Retinal pigment epithelial cell (primary cell): Measurements from ENCODE around the gene EEF1AKMT2.

Source experiments
- DNase-seq: peaks from one replicate; pipeline ENCODE4 v3.0.0-alpha.2; 2010; ENCODE audit warnings: low read depth
- H3K4me3 ChIP-seq: 2 replicates; pipeline ENCODE4 v1.5.1; 2011; ENCODE audit warnings: mild to moderate bottlenecking, low read length, control low read depth, moderate library complexity
- CTCF ChIP-seq: conservative IDR thresholded peaks from 2 replicates; pipeline ENCODE4 v1.5.1; 2011; ENCODE audit warnings: low read depth, low read length, control low read depth, inconsistent platforms

Gene EEF1AKMT2

DNA sequence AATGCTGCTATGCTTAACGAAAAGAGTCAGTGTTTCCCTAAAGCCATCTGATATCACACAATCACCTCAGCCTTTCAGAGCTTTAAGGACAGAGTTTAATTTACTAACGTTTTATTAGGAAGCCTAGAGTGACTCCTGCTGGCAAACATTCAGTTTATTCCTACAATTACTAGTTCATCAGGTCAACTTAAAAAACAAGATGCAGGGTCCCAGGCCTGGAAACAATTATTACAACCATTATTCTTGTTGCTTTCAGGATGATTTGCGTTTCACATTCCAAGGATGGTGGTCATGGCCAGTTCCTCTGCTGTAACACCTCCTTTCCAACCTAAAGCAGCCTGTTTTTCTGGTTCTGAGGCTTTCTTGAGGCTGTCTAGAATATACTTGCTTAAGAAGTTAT, 46.0 kb downstream of the EEF1AKMT2 start:
- TF ChIP-seq CTCF, result peak; percentile 50
- no peak overlapping the region for H3K4me3 ChIP-seq
- DNase-seq, result no peak

GRCh38 chr10:124745252-124745651, 46.4 kb downstream of the EEF1AKMT2 start:
- no peak for TF ChIP-seq CTCF
- no peak overlapping the region for H3K4me3 ChIP-seq

GRCh38 chr10:124744102-124745050, 47.3 kb downstream of the EEF1AKMT2 start, which contains the start of gene FAM53B:
Gene FAM53B, minus strand, starts transcription at chr10:124744378. Its CDS starts 37,665 bp downstream, at chr10:124706713.
- H3K4me3 ChIP-seq, result peak within 1 kb of the TSS; percentile 74
- DNase-seq, result no peak
- TF ChIP-seq CTCF, result no peak

More at GRCh38 chr10:124745252-124745651, 46.4 kb downstream of the EEF1AKMT2 start:
- no peak for DNase-seq

- DNase-seq, result no peak
- peak overlapping the region; percentile 74 for H3K4me3 ChIP-seq
- TF ChIP-seq CTCF, result no peak
Observed at GRCh38 chr10:124743191-124744101, 48.2 kb downstream of the EEF1AKMT2 start.

DNA sequence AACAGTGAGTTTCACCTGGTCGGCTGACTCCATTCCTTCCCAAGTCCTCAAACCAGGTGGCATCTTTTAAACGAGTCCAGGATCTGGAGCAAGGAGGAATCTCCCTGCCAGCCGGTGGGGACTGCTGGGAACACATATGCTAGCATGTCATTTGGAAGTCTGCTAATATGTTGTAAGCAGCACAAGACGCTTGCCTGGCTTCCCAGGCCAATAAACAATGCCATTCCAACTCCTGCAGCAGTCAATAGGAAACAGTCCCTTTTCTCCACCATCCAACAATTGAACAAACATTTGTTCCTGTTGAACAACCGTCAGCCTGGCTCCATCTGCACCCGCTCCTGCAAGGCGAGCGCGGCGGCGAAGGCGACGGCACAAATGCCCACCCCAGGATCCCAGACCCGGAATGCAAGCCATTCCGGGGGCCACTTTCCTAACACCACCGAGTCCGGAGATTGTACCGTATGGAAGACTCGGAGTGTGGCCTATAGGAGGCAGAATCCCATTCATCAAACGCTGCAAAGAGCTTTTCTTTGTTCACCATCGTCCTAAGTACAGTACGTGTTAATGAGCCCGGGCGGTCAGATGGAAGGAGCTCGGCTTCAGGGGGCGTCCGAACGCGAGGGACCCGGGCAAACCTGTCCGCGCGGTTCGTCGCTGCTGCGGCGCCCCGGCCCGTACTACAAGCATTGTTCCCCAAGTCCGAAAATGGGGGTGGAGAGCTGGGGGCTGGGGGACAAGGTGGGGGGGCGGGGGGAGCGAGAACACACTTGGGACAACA, 49.1 kb downstream of the EEF1AKMT2 start:
- TF ChIP-seq CTCF, result peak; percentile 54
- peak overlapping the region; percentile 74 for H3K4me3 ChIP-seq
- no peak for DNase-seq

DNA sequence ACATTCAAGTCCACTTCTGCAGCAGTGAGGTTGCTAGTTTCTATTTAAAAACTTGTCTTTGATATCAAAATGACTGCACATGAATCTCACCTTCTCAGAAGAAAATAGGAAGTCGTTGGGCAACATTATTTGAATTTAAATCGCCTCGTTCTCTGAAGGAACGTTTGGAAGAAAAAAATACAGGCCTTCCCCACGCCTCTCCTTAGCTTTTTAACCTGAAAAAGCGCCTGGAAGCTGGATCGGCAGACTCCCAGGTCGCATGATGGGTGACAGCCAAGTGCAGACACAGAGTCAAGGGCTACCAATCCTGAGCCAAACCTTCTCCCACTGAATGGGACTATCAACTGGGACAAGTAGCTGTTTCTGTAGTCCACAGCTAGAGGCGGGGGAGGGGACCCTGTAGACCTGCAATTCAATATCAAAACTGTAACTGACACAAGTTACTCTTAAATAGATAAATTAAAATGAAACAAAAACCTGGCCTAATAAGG, 49.7 kb downstream of the EEF1AKMT2 start:
- no peak for TF ChIP-seq CTCF
- peak overlapping the region; percentile 74 for H3K4me3 ChIP-seq
- DNase-seq, result no peak
